Measurements from ENCODE around the gene OR51I2. TPM values are rescaled to one million over a fixed set of nuclear protein-coding genes. Genes with fewer than 3 reads are reported as not detected.

OR51I2 gene
- not detected in 2 replicates for total RNA-seq

- ATAC-seq (ENCODE audit: low read depth) (no peak), DNase-seq (no peak)
- no peak within 1 kb of the TSS for H3K27ac Mint-ChIP-seq
- H3K27me3 Mint-ChIP-seq: peaks cover 8% of the 10 kb centered on the region
- no peak for TF ChIP-seq CTCF (IDR thresholded peaks at IDR 0.05)
- H3K36me3 Mint-ChIP-seq (ENCODE audit: low read depth): no peaks in the 10 kb centered on the region
- no peak within 1 kb of the TSS for H3K4me3 Mint-ChIP-seq
- CTCF ChIA-PET: no interaction called here
- H3K4me1 Mint-ChIP-seq: no peaks in the 10 kb centered on the region
- POLR2A ChIA-PET: no interaction called here
- intact Hi-C loops (cut with micrococcal nuclease): no loop called here
- H3K9me3 Mint-ChIP-seq: no peaks in the 10 kb centered on the region
Measured at GRCh38 chr11:5449023-5449422, at the start of gene OR51I2. OR51I2 (plus strand) TSS chr11:5449323; CDS start chr11:5453489, 4,166 bp downstream.

GRCh38 chr11:5405173-5405572 lies 44.0 kb upstream of the OR51I2 start:
- ChIA-PET CTCF (no interaction called here), POLR2A (no interaction called here)
- Mint-ChIP-seq H3K27ac (no peak overlapping the region), H3K4me1 (no peaks in the 10 kb centered on the region), H3K9me3 (no peaks in the 10 kb centered on the region), H3K4me3 (no peak overlapping the region), H3K27me3 (peaks cover 15% of the 10 kb centered on the region), H3K36me3 (ENCODE audit: low read depth) (no peaks in the 10 kb centered on the region)
- ATAC-seq (ENCODE audit: low read depth) (no peak), DNase-seq (no peak)
- TF ChIP-seq CTCF (IDR thresholded peaks at IDR 0.05): no peak
- intact Hi-C loops (cut with micrococcal nuclease): no loop called here

GRCh38 chr11:5420993-5421392 lies 28.1 kb upstream of the OR51I2 start:
- Mint-ChIP-seq H3K27ac (no peak overlapping the region), H3K36me3 (ENCODE audit: low read depth) (no peaks in the 10 kb centered on the region), H3K4me3 (no peak overlapping the region), H3K4me1 (no peaks in the 10 kb centered on the region), H3K9me3 (no peaks in the 10 kb centered on the region), H3K27me3 (peaks cover 12% of the 10 kb centered on the region)
- intact Hi-C loops (cut with micrococcal nuclease): no loop called here
- ChIA-PET CTCF (no interaction called here), POLR2A (no interaction called here)
- TF ChIP-seq CTCF (IDR thresholded peaks at IDR 0.05): no peak
- no peak for DNase-seq
- ATAC-seq (ENCODE audit: low read depth): no peak

GRCh38 chr11:5421811-5422210 lies 27.3 kb upstream of the OR51I2 start, which contains the start of gene OR51Q1:
OR51Q1 (plus strand) TSS chr11:5422111; CDS start chr11:5422201, 90 bp downstream.
- ATAC-seq (ENCODE audit: low read depth): no peak
- ChIA-PET CTCF (no interaction called here), POLR2A (no interaction called here)
- intact Hi-C loops (cut with micrococcal nuclease): no loop called here
- Mint-ChIP-seq H3K4me3 (no peak within 1 kb of the TSS), H3K4me1 (no peaks in the 10 kb centered on the region), H3K36me3 (ENCODE audit: low read depth) (no peaks in the 10 kb centered on the region), H3K9me3 (no peaks in the 10 kb centered on the region), H3K27me3 (peaks cover 14% of the 10 kb centered on the region), H3K27ac (no peak within 1 kb of the TSS)
- TF ChIP-seq CTCF (IDR thresholded peaks at IDR 0.05): no peak
- no peak for DNase-seq

GRCh38 chr11:5423131-5423530 lies 26.0 kb upstream of the OR51I2 start:
- H3K36me3 Mint-ChIP-seq (ENCODE audit: low read depth): no peaks in the 10 kb centered on the region
- no peak for TF ChIP-seq CTCF (IDR thresholded peaks at IDR 0.05)
- DNase-seq: no peak
- intact Hi-C loops (cut with micrococcal nuclease): no loop called here
- H3K27me3 Mint-ChIP-seq: peaks cover 15% of the 10 kb centered on the region
- no peak overlapping the region for H3K4me3 Mint-ChIP-seq
- ChIA-PET CTCF (no interaction called here), POLR2A (no interaction called here)
- ATAC-seq (ENCODE audit: low read depth): no peak
- H3K27ac Mint-ChIP-seq: no peak overlapping the region
- H3K9me3 Mint-ChIP-seq: no peaks in the 10 kb centered on the region
- no peaks in the 10 kb centered on the region for H3K4me1 Mint-ChIP-seq
